HG02840 (cell line): Measurements from ENCODE around the gene NLGN1.

Experiments
- ATAC-seq: cut with Tn5 transposase; IDR thresholded peaks from one replicate; pipeline ENCODE4 v1.9.1; 2021; ENCODE audit warnings: mild to moderate bottlenecking, moderate library complexity, moderate number of reproducible peaks; ENCODE audit not compliant: unreplicated experiment, low FRiP score

The NLGN1 gene

DNA sequence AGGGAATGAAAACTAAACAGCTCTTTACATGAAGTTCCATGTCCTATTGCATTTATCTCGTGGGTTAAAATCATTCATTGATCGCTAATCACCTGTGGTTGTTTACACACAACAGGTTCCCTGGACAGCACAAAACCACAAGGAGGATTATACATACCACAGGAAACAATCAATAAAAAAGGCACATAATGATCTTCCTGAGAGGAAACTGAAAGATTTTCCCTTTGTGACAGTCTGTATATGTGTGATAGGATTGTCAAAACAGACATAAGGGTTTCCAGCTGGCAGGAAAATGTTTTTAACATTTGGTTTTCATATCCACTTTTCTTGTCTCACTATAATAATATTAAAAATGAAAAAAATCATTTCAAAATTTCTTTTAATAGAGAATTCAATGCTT is 541.8 kb downstream of the NLGN1 start:
- no peak for ATAC-seq

- ATAC-seq: no peak
Observed at GRCh38 chr3:173943264-173943663, 545.7 kb downstream of the NLGN1 start.

DNA sequence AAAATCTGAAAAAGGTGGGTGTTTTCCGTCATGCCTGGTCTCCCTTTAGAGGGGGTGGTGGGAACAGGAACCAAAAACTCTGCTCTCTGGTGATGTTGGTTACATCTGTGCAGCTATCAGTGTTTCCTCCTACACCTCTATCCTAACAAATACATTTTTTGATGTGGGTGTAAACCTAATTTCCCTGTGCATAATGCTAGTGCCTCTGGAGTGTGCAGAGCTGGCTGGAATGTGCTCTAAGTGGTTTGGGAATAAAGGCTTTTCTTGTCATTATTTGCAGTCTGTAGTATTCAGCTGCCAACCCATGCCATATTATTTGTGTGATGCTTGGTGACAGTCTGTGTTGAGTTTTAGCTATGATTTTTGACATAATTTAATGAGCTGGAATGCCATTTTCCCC is 547.6 kb downstream of the NLGN1 start:
- ATAC-seq: no peak

GRCh38 chr3:173945806-173946205 is 548.3 kb downstream of the NLGN1 start:
- ATAC-seq: no peak

DNA sequence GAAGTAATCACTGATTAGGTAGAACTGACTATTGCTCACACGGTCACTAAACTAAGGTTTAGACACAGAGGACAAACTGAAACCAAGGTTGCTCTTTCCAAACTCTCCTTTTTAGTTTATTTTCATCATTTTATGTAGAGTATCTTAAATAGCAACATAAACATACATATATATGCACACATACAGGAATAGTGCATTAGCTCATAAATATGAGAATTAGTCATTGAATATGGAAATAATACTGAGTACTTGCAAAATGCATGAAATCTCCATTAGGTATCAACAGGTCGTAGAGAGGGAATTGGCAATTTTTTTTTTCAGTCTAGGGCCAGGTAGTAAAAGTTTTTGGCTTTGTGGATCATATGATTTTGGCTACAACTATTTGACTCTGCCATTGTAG is 557.1 kb downstream of the NLGN1 start:
- no peak for ATAC-seq

DNA sequence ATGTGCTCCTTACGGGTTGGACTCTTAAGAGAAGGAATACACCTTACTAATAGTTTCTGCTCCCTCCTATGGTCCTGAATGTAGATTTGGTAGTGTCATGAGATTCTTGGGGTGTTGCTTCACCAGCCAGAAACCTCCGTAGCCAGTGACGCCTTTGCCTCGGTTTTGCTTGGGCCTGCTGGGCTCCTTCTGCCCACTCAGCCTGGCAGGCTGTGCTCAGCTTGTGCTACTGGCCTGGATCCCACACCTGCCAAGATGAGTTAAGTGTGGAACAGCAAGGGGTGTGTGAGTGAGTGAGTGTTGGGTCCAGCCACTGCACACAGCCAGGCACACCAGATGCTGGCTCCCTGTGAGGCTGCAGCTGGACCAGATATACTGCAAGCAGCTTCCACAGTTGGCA is 560.1 kb downstream of the NLGN1 start:
- no peak for ATAC-seq

GRCh38 chr3:173958805-173959204 is 561.3 kb downstream of the NLGN1 start:
- ATAC-seq: no peak

- no peak for ATAC-seq
Observed at GRCh38 chr3:173970281-173970680, 572.7 kb downstream of the NLGN1 start.

DNA sequence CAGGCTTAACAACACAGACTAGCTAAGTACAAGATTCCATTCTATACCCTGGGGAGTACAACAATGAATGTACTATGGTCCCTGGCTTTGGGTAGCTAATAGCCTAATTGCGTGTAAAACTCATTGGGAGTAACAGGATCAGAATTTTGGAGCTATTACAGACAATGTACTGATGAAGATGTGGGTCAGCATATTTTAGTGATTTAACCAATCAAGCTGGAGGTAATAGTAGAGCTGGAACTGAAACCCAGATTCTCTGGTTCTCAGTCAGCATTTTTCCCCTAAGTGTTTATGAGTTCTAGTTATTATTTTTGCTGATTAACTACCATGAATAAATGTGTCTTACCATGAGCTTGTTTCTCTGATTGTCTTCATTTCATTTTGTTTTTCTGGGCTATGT is 578.7 kb downstream of the NLGN1 start:
- ATAC-seq: no peak

DNA sequence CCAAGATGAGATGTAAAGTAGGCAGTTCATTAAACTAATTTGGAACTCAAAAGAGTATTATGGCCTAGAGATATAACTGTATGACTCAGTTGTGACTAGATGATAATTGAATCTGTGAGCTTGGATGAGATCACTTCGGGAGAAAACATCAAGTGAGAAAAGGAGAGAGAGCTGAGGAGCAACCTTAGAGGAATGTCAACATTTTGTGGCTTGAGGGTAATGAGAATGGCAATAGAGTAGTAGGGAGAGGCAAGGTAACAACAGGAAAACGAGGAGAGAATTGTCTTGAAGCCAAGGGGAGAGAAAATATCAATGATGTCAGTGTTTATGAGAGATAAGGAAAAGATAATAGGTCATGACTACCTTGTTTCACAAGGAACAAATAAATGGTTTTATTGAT is 580.2 kb downstream of the NLGN1 start:
- ATAC-seq: no peak

DNA sequence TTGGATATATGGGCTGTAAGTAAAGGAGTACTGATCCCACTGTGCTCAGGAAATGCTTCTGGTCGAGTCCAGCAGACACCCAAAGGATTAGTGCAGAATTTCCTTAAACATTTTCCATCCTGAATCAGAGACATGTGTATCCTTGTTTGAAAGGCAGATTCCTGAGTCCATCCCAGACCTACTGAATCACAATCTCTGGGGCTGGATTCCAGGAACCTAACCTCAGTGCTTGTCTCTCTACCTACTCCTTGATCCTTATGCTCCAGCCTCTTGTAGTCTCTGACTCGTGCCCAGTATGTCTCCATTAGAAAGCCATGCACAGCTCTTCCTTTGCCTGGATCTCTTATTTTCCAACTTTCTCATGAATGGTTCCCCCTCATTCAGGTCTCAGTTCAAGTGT is 585.8 kb downstream of the NLGN1 start:
- ATAC-seq: no peak

DNA sequence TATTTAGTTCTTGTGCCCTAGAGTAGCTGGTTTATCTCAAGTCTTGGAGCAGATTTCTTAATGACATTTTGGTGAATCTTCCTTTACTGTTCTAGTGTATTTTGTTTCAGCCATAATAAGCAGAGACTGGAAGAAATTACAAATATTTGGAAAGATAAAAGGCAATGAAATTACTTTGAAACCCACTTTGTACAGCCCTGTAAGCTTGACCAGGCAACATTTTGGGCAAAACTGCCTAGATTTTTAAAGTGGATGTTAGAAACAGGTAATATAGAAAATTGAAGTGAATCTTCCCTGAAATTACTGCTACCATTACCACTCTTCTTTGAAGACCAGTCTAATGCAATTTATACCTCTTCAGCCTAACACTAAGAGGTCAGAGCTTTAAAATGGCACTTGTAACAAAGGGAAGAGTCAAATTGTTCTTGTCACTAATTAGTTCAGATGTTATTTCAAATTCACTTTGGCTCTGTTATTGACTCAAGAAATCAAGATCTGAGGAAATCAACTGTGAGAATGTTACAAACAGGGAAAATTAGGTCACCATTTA is 589.4 kb downstream of the NLGN1 start:
- ATAC-seq: no peak

- ATAC-seq: no peak
Observed at GRCh38 chr3:173988909-173989308, 591.4 kb downstream of the NLGN1 start.

GRCh38 chr3:173992416-173992815 is 594.9 kb downstream of the NLGN1 start:
- no peak for ATAC-seq

GRCh38 chr3:173993299-173993698 is 595.8 kb downstream of the NLGN1 start:
- no peak for ATAC-seq

DNA sequence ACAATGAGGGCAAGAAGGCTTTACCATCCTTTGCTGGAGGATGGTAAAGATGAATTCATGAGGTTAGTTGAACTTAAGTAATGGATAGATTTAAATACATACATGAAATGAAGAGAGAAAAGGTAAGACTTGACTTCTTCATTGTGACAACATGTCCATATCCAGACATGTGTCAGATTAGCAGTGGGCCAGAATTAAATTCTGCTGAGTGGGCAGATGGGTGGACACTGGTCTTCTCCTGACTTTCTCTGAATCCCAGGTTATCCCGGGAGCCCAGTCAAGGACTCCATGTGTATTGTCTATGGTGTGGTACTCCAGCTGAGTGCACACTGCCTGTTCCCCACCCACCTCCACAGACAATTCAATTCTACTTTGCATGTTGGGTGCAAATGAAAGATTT is 603.1 kb downstream of the NLGN1 start:
- ATAC-seq: no peak

GRCh38 chr3:174002543-174002942 is 605.0 kb downstream of the NLGN1 start:
- no peak for ATAC-seq

- no peak for ATAC-seq
Observed at GRCh38 chr3:174010907-174011306, 613.4 kb downstream of the NLGN1 start.

- no peak for ATAC-seq
Observed at GRCh38 chr3:174016186-174016585, 618.6 kb downstream of the NLGN1 start.

- ATAC-seq: no peak
Observed at GRCh38 chr3:174020156-174020555, 622.6 kb downstream of the NLGN1 start.

DNA sequence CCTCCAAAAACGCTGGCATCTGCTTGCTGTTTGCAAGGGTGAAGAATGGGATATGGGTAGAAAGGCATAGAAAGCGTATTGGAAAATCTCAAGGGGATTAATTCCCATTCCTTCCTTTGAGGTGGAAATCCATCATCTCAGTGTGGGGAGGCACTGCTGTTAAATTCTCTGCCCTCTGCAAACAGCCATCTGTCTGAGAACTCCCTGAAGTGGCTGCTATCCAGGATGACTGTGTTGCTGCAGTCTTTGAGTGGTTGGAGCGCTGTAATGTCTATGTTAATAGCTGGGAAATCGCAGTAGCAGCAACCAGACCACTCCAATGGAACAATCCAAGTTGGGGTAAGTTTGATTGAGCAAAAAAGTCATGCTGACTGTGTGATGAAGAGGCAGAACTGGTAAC is 625.9 kb downstream of the NLGN1 start:
- no peak for ATAC-seq

- no peak for ATAC-seq
Observed at GRCh38 chr3:174028673-174029072, 631.1 kb downstream of the NLGN1 start.

GRCh38 chr3:174035328-174035886 is 637.9 kb downstream of the NLGN1 start:
- ATAC-seq: no peak
